Choroid plexus epithelial cell (primary cell): ENCODE results near the gene HSD17B2.

Experiments
- DNase-seq: peaks from one replicate; pipeline ENCODE4 v3.0.0-alpha.2; 2010; ENCODE audit warnings: low read depth
- H3K4me3 ChIP-seq: 2 replicates; pipeline ENCODE4 v1.5.1; 2011; ENCODE audit warnings: low read depth, mild to moderate bottlenecking, control low read depth, low read length, moderate library complexity
- CTCF ChIP-seq: conservative IDR thresholded peaks from 2 replicates; pipeline ENCODE4 v1.5.1; 2011; ENCODE audit warnings: low read depth, mild to moderate bottlenecking, control low read depth, inconsistent platforms, low read length, moderate library complexity

The HSD17B2 gene

DNA sequence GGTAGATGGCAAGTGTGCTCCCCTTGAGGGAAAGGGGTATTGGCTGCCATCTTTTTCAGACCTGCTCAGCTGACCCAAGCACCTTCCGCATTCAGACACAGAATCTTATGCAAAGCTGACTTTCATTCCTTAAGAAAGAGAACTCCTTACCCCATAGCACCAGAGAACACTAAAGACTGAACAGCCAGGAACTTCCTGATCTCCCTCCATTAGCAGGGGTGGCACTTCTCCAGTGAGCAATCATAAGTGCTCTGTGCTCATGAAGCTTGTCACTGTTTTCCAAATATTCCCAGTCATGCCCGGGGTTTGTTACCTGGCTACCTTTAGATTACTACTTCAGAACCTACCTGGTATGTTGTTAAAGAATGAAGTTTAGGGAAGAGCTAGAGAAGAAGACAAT, 11.9 kb downstream of the HSD17B2 start:
- no peak for DNase-seq
- no peak overlapping the region for H3K4me3 ChIP-seq
- no peak for TF ChIP-seq CTCF

GRCh38 chr16:82047374-82047773, 12.3 kb downstream of the HSD17B2 start:
- no peak overlapping the region for H3K4me3 ChIP-seq
- no peak for TF ChIP-seq CTCF
- DNase-seq: no peak

GRCh38 chr16:82047787-82048186, 12.7 kb downstream of the HSD17B2 start:
- H3K4me3 ChIP-seq: no peak overlapping the region
- no peak for DNase-seq
- no peak for TF ChIP-seq CTCF

- no peak for TF ChIP-seq CTCF
- DNase-seq: no peak
- no peak overlapping the region for H3K4me3 ChIP-seq
Measured at GRCh38 chr16:82049484-82049883, 14.4 kb downstream of the HSD17B2 start.

DNA sequence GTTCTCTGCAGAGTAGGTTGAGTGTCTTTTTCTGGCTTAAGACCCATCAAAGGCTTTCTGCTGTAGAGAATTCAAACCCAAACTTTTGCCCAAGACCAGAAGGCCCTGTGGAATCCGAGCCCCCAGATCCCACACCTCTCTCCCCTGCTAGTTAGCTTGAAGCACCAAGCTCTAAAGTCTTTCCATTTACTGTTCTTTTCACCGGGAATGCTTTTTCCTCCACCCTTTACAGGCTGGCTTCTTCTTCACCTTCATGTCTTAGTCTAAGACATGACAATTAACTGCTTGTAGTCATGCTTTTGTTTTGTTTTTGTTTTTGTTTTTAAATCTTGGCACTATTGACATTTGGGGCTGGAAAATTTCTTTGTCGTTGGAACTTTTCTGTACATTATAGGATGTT, 15.5 kb downstream of the HSD17B2 start:
- no peak overlapping the region for H3K4me3 ChIP-seq
- DNase-seq: no peak
- TF ChIP-seq CTCF: no peak

- no peak overlapping the region for H3K4me3 ChIP-seq
- no peak for DNase-seq
- TF ChIP-seq CTCF: no peak
Measured at GRCh38 chr16:82050909-82051357, 15.9 kb downstream of the HSD17B2 start.

- no peak for TF ChIP-seq CTCF
- no peak overlapping the region for H3K4me3 ChIP-seq
- DNase-seq: no peak
Measured at GRCh38 chr16:82051656-82052055, 16.6 kb downstream of the HSD17B2 start.
